ENCODE data around the gene TERB1. TPM values are rescaled to one million over a fixed set of nuclear protein-coding genes. Genes with fewer than 3 reads are reported as not detected.

TERB1 gene
- total RNA-seq, 1 donor from 2014 or later, result not detected

DNA sequence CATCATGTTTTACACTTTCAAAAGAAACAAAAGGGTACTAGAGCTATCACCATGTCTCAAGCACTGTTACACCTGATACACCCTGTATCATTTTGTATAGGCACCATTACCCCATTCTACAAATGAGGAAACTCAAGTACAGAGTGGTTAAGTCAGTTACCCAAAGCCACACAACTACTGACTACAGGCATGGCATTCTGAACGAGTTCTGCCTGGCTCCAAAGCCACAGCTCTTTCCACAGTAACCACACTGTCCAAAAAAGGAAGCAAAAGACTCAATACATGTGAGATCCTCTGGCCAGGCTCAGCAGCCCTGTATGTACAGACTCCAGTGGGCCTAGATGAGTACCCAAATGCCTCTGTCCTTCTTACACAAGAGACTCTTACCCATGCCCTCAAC, 54.7 kb downstream of the TERB1 start:
- Histone ChIP-seq H3K27me3 (ENCODE audit: low read depth) (no peaks in the 10 kb centered on the region), H3K36me3 (peaks cover 75% of the 10 kb centered on the region), H3K9me3 (no peaks in the 10 kb centered on the region), H3K27ac (no peak overlapping the region), H3K4me3 (no peak overlapping the region), H3K4me1 (peaks cover 65% of the 10 kb centered on the region)
- intact Hi-C loops (cut with DNase I), result no loop called here
- TF ChIP-seq CTCF (IDR thresholded peaks at IDR 0.05), result no peak
- DNase-seq, result peak; percentile 67
- peak; percentile 15 to 62 for ATAC-seq

DNA sequence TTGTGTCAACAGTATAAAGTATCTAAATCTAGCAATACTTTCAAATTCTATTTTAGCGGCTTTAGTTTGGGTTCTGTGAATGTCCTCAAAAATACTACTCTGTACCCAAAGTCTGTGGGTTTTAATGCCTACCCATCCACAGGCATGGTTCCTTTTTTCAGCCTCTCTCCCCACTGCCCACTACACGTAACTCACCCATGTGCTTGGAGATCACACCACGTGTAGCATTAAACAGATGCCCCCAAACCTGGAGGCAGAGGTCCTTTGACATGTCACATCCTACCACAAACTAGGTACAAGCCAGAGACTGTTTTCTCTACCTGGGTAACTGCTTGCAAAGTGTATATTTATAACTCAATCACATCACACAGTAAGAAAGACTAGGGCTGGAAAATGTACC, 55.3 kb downstream of the TERB1 start:
- H3K36me3 ChIP-seq, result peaks cover 80% of the 10 kb centered on the region
- intact Hi-C loops (cut with DNase I), result no loop called here
- no peak for ATAC-seq
- no peaks in the 10 kb centered on the region for H3K9me3 ChIP-seq
- no peaks in the 10 kb centered on the region for H3K27me3 ChIP-seq (ENCODE audit: low read depth)
- no peak for TF ChIP-seq CTCF (IDR thresholded peaks at IDR 0.05)
- peaks cover 72% of the 10 kb centered on the region for H3K4me1 ChIP-seq
- H3K4me3 ChIP-seq, result no peak overlapping the region
- DNase-seq, result no peak
- no peak overlapping the region for H3K27ac ChIP-seq

- ATAC-seq (no peak), DNase-seq (no peak)
- no peak for TF ChIP-seq CTCF (IDR thresholded peaks at IDR 0.05)
- H3K4me1 ChIP-seq, result peaks cover 58% of the 10 kb centered on the region
- peak overlapping the region; percentile 81 for H3K27ac ChIP-seq
- H3K4me3 ChIP-seq, result no peak overlapping the region
- peaks cover 95% of the 10 kb centered on the region for H3K36me3 ChIP-seq
- no peaks in the 10 kb centered on the region for H3K27me3 ChIP-seq (ENCODE audit: low read depth)
- H3K9me3 ChIP-seq, result no peaks in the 10 kb centered on the region
- intact Hi-C loops (cut with DNase I), result no loop called here
These were observed 59.2 kb downstream of the TERB1 start for GRCh38 chr16:66741950-66742808.

GRCh38 chr16:66741169-66741900, 60.0 kb downstream of the TERB1 start:
- Histone ChIP-seq H3K27ac (peak overlapping the region; percentile 81), H3K27me3 (ENCODE audit: low read depth) (no peaks in the 10 kb centered on the region), H3K36me3 (peaks cover 94% of the 10 kb centered on the region), H3K9me3 (no peaks in the 10 kb centered on the region), H3K4me1 (peaks cover 52% of the 10 kb centered on the region), H3K4me3 (no peak overlapping the region)
- DNase-seq (peak; percentile 84), ATAC-seq (peak; percentile 93 to 96)
- TF ChIP-seq CTCF (IDR thresholded peaks at IDR 0.05), result no peak
- intact Hi-C loops (cut with DNase I), result no loop called here

DNA sequence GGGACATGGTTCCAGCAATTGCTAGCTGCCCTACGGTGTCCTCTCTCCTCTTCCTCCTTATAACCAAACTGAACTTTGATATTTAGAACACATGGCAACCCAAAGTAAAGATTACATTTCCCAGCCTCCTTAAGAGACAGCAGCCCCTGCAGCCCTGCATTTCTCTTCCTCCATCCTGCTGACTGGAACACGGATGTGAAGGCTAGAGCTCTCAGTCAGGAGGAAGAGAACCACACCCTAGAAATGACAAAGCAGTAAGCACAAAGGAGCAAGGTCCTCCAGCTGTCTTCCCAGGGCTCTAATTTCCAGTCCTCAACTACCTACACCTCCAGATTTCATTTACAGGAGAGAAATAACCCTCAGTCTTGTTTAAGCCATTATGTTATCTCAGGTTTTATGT, 60.9 kb downstream of the TERB1 start:
- no peak for TF ChIP-seq CTCF (IDR thresholded peaks at IDR 0.05)
- no peaks in the 10 kb centered on the region for H3K9me3 ChIP-seq
- peak overlapping the region; percentile 81 for H3K27ac ChIP-seq
- H3K27me3 ChIP-seq (ENCODE audit: low read depth), result no peaks in the 10 kb centered on the region
- DNase-seq (no peak), ATAC-seq (peak; percentile 41 to 48)
- H3K36me3 ChIP-seq, result peaks cover 94% of the 10 kb centered on the region
- peaks cover 47% of the 10 kb centered on the region for H3K4me1 ChIP-seq
- H3K4me3 ChIP-seq, result no peak overlapping the region
- intact Hi-C loops (cut with DNase I), result no loop called here
